Keratinocyte (primary cell): Measurements from ENCODE around the gene LRTM1. TPM values are rescaled to one million over a fixed set of nuclear protein-coding genes. Genes with fewer than 3 reads are reported as not detected.

Source experiments
- DNase-seq: peaks from one replicate; pipeline ENCODE4 v3.0.0-alpha.2; 2011; ENCODE audit warnings: low read depth, missing footprints, low spot score
- FAIRE-seq: peaks from 2 replicates; lab custom pipeline; 2011; peaks lifted over from hg19 to GRCh38; lab: Jason Lieb, UNC
- H2AFZ ChIP-seq: 2 replicates; pipeline ENCODE4 v1.6.0; 2012; ENCODE audit warnings: low read length, control low read depth, inconsistent platforms; ENCODE audit not compliant: control insufficient read depth
- H3K27ac ChIP-seq: 2 replicates; pipeline ENCODE4 v1.5.1; 2011; ENCODE audit warnings: low read length; ENCODE audit not compliant: control insufficient read depth, insufficient read depth
- H3K27me3 ChIP-seq: 3 replicates; pipeline ENCODE4 v1.6.0; 2011; ENCODE audit warnings: low read length; ENCODE audit not compliant: control insufficient read depth, insufficient read depth; ENCODE audit errors: extremely low read depth
- H3K36me3 ChIP-seq, 2 experiments: 2 replicates in 1 of 2; 3 replicates in 1 of 2; pipeline ENCODE4 v1.5.1; 2011; ENCODE audit warnings: low read length in 2 of 2, mild to moderate bottlenecking in 1 of 2; ENCODE audit not compliant: control insufficient read depth in 2 of 2, insufficient read depth in 2 of 2; ENCODE audit errors: extremely low read depth in 1 of 2
- H3K4me1 ChIP-seq: 3 replicates; pipeline ENCODE4 v1.5.1; 2011; ENCODE audit warnings: low read length; ENCODE audit not compliant: control insufficient read depth, insufficient read depth; ENCODE audit errors: extremely low read depth
- H3K4me2 ChIP-seq: 3 replicates; pipeline ENCODE4 v1.6.0; 2011; ENCODE audit warnings: low read depth, low read length; ENCODE audit not compliant: control insufficient read depth, insufficient read depth; ENCODE audit errors: extremely low read depth
- H3K4me3 ChIP-seq, 3 experiments: fragments of 200-600 bp in 1 of 3; sonication (generic) in 1 of 3; 2 replicates in 2 of 3; 3 replicates in 1 of 3; pipeline ENCODE4 v1.5.1; 2011 to 2016; ENCODE audit warnings: low read length in 3 of 3, mild to moderate bottlenecking in 3 of 3, control low read depth in 2 of 3, inconsistent platforms in 1 of 3, low read depth in 1 of 3, mixed read lengths in 1 of 3, mixed run types in 1 of 3, moderate library complexity in 1 of 3; ENCODE audit not compliant: control insufficient read depth in 2 of 3, insufficient read depth in 2 of 3; ENCODE audit errors: extremely low read depth in 1 of 3
- H3K79me2 ChIP-seq: 2 replicates; pipeline ENCODE4 v1.6.0; 2012; ENCODE audit warnings: low read length; ENCODE audit not compliant: control insufficient read depth, insufficient read depth
- H3K9ac ChIP-seq: 3 replicates; pipeline ENCODE4 v1.6.0; 2011; ENCODE audit warnings: low read length; ENCODE audit not compliant: control insufficient read depth, insufficient read depth; ENCODE audit errors: extremely low read depth
- H3K9me1 ChIP-seq: 3 replicates; pipeline ENCODE4 v1.6.0; 2011; ENCODE audit warnings: low read length; ENCODE audit not compliant: control insufficient read depth, insufficient read depth; ENCODE audit errors: extremely low read depth
- H3K9me3 ChIP-seq: 2 replicates; pipeline ENCODE4 v1.5.1; 2012; ENCODE audit warnings: low read depth, low read length; ENCODE audit not compliant: control insufficient read depth
- H4K20me1 ChIP-seq: 3 replicates; pipeline ENCODE4 v1.6.0; 2011; ENCODE audit warnings: low read length; ENCODE audit not compliant: control insufficient read depth, insufficient read depth; ENCODE audit errors: extremely low read depth
- CTCF ChIP-seq, 3 experiments: IDR thresholded peaks in 1 of 3; conservative IDR thresholded peaks in 1 of 3; optimal IDR thresholded peaks in 1 of 3; 2 replicates in 2 of 3; 3 replicates in 1 of 3; pipeline versions ENCODE3 to v1.5.1; 2011; ENCODE audit warnings: low read length in 3 of 3, mild to moderate bottlenecking in 3 of 3, moderate library complexity in 2 of 3, control low read depth in 1 of 3, inconsistent platforms in 1 of 3; ENCODE audit not compliant: insufficient read depth in 2 of 3; ENCODE audit errors: extremely low read depth in 1 of 3
- EZH2 ChIP-seq: IDR thresholded peaks from one replicate; pipeline ENCODE4 v1.6.1; 2012; ENCODE audit warnings: inconsistent platforms, mild to moderate bottlenecking, low read length, moderate library complexity
- dilution Hi-C: fragments of 300-500 bp; cut with MboI; formaldehyde crosslinking; loops from one replicate; pipeline ENCODE4 v1.7.0; 2020; ENCODE audit warnings: low sequenced_read_pairs; ENCODE audit not compliant: extremely low pct_ligation_motif_present
- polyA plus RNA-seq, 5 experiments: library from polyadenylated mRNA; depleted of rRNA in 3 of 5; stranded (reverse) in 3 of 5; stranded (forward) in 1 of 5; unstranded in 1 of 5; fragments of >200 nt; gene quantifications; 1 replicate in 1 of 5; 2 replicates in 3 of 5; 3 replicates in 1 of 5; pipeline versions ENCODE4 v1.2.1 to v1.2.3, GENCODE V29; 2011 to 2012; ENCODE audit warnings: missing spikeins in 2 of 5, low read depth in 1 of 5, low replicate concordance in 1 of 5

The LRTM1 gene
- polyA plus RNA-seq, 1 donor (not counting 4 experiments of a cell fraction or from before 2014, with no cell fraction given) = not detected

GRCh38 chr3:54970895-54971294 is 43.0 kb upstream of the LRTM1 start:
- no peaks in the 10 kb centered on the region for H3K9me1 ChIP-seq
- no peaks in the 10 kb centered on the region for H3K36me3 ChIP-seq
- H3K9me3 ChIP-seq = no peaks in the 10 kb centered on the region
- H3K4me3 ChIP-seq = no peak overlapping the region
- no peaks in the 10 kb centered on the region for H3K4me1 ChIP-seq
- no peaks in the 10 kb centered on the region for H4K20me1 ChIP-seq
- H2AFZ ChIP-seq = no peak overlapping the region
- H3K79me2 ChIP-seq = no peaks in the 10 kb centered on the region
- no peaks in the 10 kb centered on the region for H3K27me3 ChIP-seq
- no peak for TF ChIP-seq EZH2
- no peak for TF ChIP-seq CTCF (optimal IDR thresholded peaks at IDR 0.05 in 1 of 3, IDR thresholded peaks at IDR 0.05 in 1 of 3, conservative IDR thresholded peaks at IDR 0.05 in 1 of 3; ENCODE audit: extremely low read depth in 1 of 3, insufficient read depth in 2 of 3, low read length in 3 of 3)
- DNase-seq (no peak), FAIRE-seq (no peak)
- no peak overlapping the region for H3K9ac ChIP-seq
- H3K4me2 ChIP-seq = no peak overlapping the region
- H3K27ac ChIP-seq = no peak overlapping the region
- dilution Hi-C loops = no loop called here

GRCh38 chr3:54969652-54970051 is 41.8 kb upstream of the LRTM1 start:
- DNase-seq (no peak), FAIRE-seq (no peak)
- H3K27me3 ChIP-seq = no peaks in the 10 kb centered on the region
- H3K4me3 ChIP-seq = no peak overlapping the region
- no peaks in the 10 kb centered on the region for H3K36me3 ChIP-seq
- dilution Hi-C loops = no loop called here
- no peaks in the 10 kb centered on the region for H3K9me3 ChIP-seq
- H3K27ac ChIP-seq = no peak overlapping the region
- H3K79me2 ChIP-seq = no peaks in the 10 kb centered on the region
- TF ChIP-seq EZH2 (no peak), CTCF (optimal IDR thresholded peaks at IDR 0.05 in 1 of 3, IDR thresholded peaks at IDR 0.05 in 1 of 3, conservative IDR thresholded peaks at IDR 0.05 in 1 of 3; ENCODE audit: extremely low read depth in 1 of 3, insufficient read depth in 2 of 3, low read length in 3 of 3) (no peak)
- no peaks in the 10 kb centered on the region for H3K9me1 ChIP-seq
- no peaks in the 10 kb centered on the region for H4K20me1 ChIP-seq
- no peaks in the 10 kb centered on the region for H3K4me1 ChIP-seq
- no peak overlapping the region for H2AFZ ChIP-seq
- H3K9ac ChIP-seq = no peak overlapping the region
- no peak overlapping the region for H3K4me2 ChIP-seq
